ENCODE results near the gene NFYA. TPM values are rescaled to one million over a fixed set of nuclear protein-coding genes. Genes with fewer than 3 reads are reported as not detected.

Gene NFYA
- total RNA-seq, 2 experiments from 2014 or later: 26.7 to 27.3 TPM

- TF ChIP-seq, protein P1, sequence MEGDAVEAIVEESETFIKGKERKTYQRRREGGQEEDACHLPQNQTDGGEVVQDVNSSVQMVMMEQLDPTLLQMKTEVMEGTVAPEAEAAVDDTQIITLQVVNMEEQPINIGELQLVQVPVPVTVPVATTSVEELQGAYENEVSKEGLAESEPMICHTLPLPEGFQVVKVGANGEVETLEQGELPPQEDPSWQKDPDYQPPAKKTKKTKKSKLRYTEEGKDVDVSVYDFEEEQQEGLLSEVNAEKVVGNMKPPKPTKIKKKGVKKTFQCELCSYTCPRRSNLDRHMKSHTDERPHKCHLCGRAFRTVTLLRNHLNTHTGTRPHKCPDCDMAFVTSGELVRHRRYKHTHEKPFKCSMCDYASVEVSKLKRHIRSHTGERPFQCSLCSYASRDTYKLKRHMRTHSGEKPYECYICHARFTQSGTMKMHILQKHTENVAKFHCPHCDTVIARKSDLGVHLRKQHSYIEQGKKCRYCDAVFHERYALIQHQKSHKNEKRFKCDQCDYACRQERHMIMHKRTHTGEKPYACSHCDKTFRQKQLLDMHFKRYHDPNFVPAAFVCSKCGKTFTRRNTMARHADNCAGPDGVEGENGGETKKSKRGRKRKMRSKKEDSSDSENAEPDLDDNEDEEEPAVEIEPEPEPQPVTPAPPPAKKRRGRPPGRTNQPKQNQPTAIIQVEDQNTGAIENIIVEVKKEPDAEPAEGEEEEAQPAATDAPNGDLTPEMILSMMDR (IDR thresholded peaks at IDR 0.05): no peak
- no peaks in the 10 kb centered on the region for H3K27me3 ChIP-seq (ENCODE audit: control insufficient read depth in 1 of 2, insufficient read depth in 2 of 2, low read length in 2 of 2)
- CTCF ChIA-PET: no interaction called here
- no peaks in the 10 kb centered on the region for H3K27me3 Mint-ChIP-seq
- intact Hi-C loops (cut with DNase I, micrococcal nuclease): loop anchor here (1.0 to 2.0 kb wide), 2 partner anchors 37 to 59 kb away; no protein-coding TSS in a partner anchor
- no peak for ATAC-seq (ENCODE audit: poor library complexity)
- H3K4me3 Mint-ChIP-seq: no peak overlapping the region
- H3K9me3 ChIP-seq (ENCODE audit: control insufficient read depth in 1 of 2, insufficient read depth in 1 of 2, low read length in 2 of 2): no peaks in the 10 kb centered on the region
- peaks cover 87% of the 10 kb centered on the region for H3K36me3 Mint-ChIP-seq (ENCODE audit: low read depth)
- H3K9me3 Mint-ChIP-seq: no peaks in the 10 kb centered on the region
- no peak overlapping the region for H3K27ac Mint-ChIP-seq
- no peak overlapping the region for H3K27ac ChIP-seq (ENCODE audit: low read depth in 1 of 2, low read length in 2 of 2)
- H3K4me1 ChIP-seq (ENCODE audit: insufficient read depth, low read length): no peaks in the 10 kb centered on the region
- no peak overlapping the region for H3K4me3 ChIP-seq (ENCODE audit: low read length)
- H3K36me3 ChIP-seq (ENCODE audit: insufficient read depth, low read length): peaks cover 79% of the 10 kb centered on the region
- peaks cover 14% of the 10 kb centered on the region for H3K4me1 Mint-ChIP-seq (ENCODE audit: low read depth)
- POLR2A ChIA-PET: no interaction called here
- DNase-seq: no peak
Observed at GRCh38 chr6:41065550-41066026, 7.2 kb upstream of the NFYA start.

- ATAC-seq (ENCODE audit: poor library complexity) (no peak), DNase-seq (peak; percentile 41 to 86 (median 54))
- Mint-ChIP-seq H3K36me3 (ENCODE audit: low read depth) (peaks cover 81% of the 10 kb centered on the region), H3K27ac (no peak overlapping the region), H3K9me3 (no peaks in the 10 kb centered on the region), H3K4me1 (ENCODE audit: low read depth) (peaks cover 27% of the 10 kb centered on the region), H3K27me3 (no peaks in the 10 kb centered on the region), H3K4me3 (peak overlapping the region; percentile 37)
- H3K4me1 ChIP-seq (ENCODE audit: insufficient read depth, low read length): peaks cover 7% of the 10 kb centered on the region
- no peak overlapping the region for H3K27ac ChIP-seq (ENCODE audit: low read depth in 1 of 2, low read length in 2 of 2)
- no peaks in the 10 kb centered on the region for H3K27me3 ChIP-seq (ENCODE audit: control insufficient read depth in 1 of 2, insufficient read depth in 2 of 2, low read length in 2 of 2)
- ChIA-PET CTCF (interaction anchor here (1.3 kb wide), 1 partner anchor 39 kb away, joined by 4 read pairs; no protein-coding TSS in a partner anchor), POLR2A (no interaction called here)
- H3K9me3 ChIP-seq (ENCODE audit: control insufficient read depth in 1 of 2, insufficient read depth in 1 of 2, low read length in 2 of 2): no peaks in the 10 kb centered on the region
- H3K36me3 ChIP-seq (ENCODE audit: insufficient read depth, low read length): peaks cover 71% of the 10 kb centered on the region
- intact Hi-C loops (cut with DNase I, micrococcal nuclease): loop anchor here (1.0 to 2.0 kb wide), 2 partner anchors 38 to 61 kb away; no protein-coding TSS in a partner anchor
- TF ChIP-seq, protein P1 (IDR thresholded peaks at IDR 0.05): peak; percentile 94
- no peak overlapping the region for H3K4me3 ChIP-seq (ENCODE audit: low read length)
Observed at GRCh38 chr6:41066867-41067304, 5.9 kb upstream of the NFYA start.

- H3K4me3 ChIP-seq (ENCODE audit: low read length): peak overlapping the region; percentile 70
- H3K27me3 ChIP-seq (ENCODE audit: control insufficient read depth in 1 of 2, insufficient read depth in 2 of 2, low read length in 2 of 2): no peaks in the 10 kb centered on the region
- TF ChIP-seq, protein P1 (IDR thresholded peaks at IDR 0.05): no peak
- H3K36me3 ChIP-seq (ENCODE audit: insufficient read depth, low read length): peaks cover 31% of the 10 kb centered on the region
- POLR2A ChIA-PET: interaction anchor here (0.7 to 2.7 kb wide), 7 partner anchors 9 to 662 kb away, joined by 3 to 25 read pairs (median 5); partner anchors contain the start of gene TREML2
- intact Hi-C loops (cut with DNase I, micrococcal nuclease): loop anchor here (5.0 to 10.0 kb wide), 5 partner anchors 111 to 1957 kb away; partner anchors contain the start of genes FOXP4 (in 1 of the 2) and SAYSD1 (in 1 of the 2)
- CTCF ChIA-PET: interaction anchor here (0.8 kb wide), 1 partner anchor 43 kb away, joined by 3 read pairs; no protein-coding TSS in a partner anchor
- peaks cover 23% of the 10 kb centered on the region for H3K4me1 ChIP-seq (ENCODE audit: insufficient read depth, low read length)
- DNase-seq: peak in 3 of 14 experiments; percentile 61 to 85 (median 76)
- H3K27ac ChIP-seq (ENCODE audit: low read depth in 1 of 2, low read length in 2 of 2): peak overlapping the region; percentile 93 to 95
- Mint-ChIP-seq H3K9me3 (no peaks in the 10 kb centered on the region), H3K4me3 (peak overlapping the region; percentile 92), H3K36me3 (ENCODE audit: low read depth) (peaks cover 56% of the 10 kb centered on the region), H3K27ac (peak overlapping the region; percentile 88), H3K4me1 (ENCODE audit: low read depth) (peaks cover 55% of the 10 kb centered on the region), H3K27me3 (no peaks in the 10 kb centered on the region)
- no peak for ATAC-seq (ENCODE audit: poor library complexity)
- no peaks in the 10 kb centered on the region for H3K9me3 ChIP-seq (ENCODE audit: control insufficient read depth in 1 of 2, insufficient read depth in 1 of 2, low read length in 2 of 2)
Observed at GRCh38 chr6:41071501-41071922, 1.3 kb upstream of the NFYA start.
